ENCODE results near the gene TXNDC9.
"Not testable (repeated sequence)": the region's sequence is repeated elsewhere in the genome, so short reads cannot be mapped to it uniquely, and the experiment has no call there.

TXNDC9 gene

GRCh38 chr2:99299580-99299979 lies 36.6 kb downstream of the TXNDC9 start:
- H3K27ac ChIP-seq, result no peak overlapping the region
- TF ChIP-seq CTCF (conservative IDR thresholded peaks at IDR 0.05), result no peak

DNA sequence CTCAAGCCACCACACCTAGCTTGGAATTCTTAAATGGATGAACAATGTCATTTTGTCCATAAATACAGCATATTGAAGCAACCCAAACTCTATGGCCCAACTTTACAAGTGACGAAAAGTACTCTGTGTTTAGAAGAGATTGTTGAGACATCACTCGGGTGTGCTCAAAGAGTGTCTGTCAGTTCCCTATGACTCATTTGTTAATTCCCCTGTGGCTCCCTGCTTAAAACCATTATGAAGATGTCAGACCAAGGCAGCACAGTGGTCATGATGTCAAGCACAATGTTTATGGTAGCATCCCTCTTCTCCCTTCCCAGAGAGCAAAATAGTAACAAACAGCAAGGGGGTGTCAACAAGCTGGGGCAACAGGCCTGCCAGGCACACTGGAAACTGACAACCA lies 38.1 kb downstream of the TXNDC9 start:
- H3K27ac ChIP-seq, result no peak overlapping the region
- no peak for TF ChIP-seq CTCF (conservative IDR thresholded peaks at IDR 0.05)

GRCh38 chr2:99285526-99285925 lies 50.6 kb downstream of the TXNDC9 start:
- TF ChIP-seq CTCF (conservative IDR thresholded peaks at IDR 0.05), result no peak
- no peak overlapping the region for H3K27ac ChIP-seq

DNA sequence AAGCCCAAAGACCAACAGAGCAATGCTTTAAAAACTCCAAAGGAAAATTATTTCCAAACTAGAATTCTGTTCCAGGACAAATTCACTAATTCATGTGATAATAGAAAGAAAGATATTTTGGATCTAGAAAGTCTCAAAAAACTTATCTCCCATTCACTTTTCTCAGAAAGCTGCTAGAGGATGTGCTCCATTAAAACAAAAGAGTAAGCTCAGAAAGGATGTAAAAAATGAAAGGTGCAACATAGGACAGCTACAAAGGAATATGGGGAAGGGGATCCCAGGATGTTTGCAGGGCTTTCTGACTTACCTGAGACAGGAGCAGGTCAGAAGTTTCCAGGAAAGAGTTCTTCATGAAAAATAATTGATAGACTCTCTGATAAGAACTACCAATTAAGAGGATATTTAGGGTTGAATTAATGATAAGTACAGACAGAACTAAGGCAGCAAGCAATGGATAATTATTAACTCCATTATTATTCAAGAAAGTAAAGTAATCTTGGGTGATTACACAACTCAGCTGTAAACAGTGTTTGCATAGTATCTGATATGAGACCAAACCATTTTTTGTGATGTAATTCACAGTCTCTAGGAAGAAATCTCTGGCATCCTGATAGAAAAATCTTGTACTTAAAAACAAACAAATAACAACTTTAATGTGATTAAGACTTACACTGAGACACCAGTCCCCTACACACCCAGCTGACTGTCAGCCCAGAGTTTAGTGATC lies 56.0 kb downstream of the TXNDC9 start:
- TF ChIP-seq CTCF (conservative IDR thresholded peaks at IDR 0.05), result no peak
- no peak overlapping the region for H3K27ac ChIP-seq

DNA sequence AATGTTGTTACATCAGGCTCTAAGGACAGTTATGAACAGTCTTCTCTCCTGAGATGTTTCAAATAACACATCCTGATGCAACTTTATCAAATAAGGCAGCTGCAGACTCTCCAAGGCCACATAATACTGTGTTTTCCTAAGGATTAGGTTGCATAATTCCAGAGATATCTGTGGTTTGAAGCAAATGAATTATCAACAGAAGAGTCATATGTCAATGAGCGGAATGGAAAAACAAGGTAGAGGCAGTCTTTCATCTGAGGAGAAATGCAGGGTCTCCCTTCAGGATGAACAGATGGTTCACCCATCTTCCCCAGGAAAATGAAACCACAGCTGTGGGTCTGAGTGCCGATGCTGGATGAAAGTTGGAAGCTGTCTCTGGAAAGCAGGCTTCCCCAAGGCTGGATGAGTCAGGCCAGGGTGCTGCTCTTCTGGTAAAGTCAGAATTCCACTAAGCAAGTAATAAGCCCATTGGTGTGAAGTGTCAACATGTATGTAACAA lies 57.3 kb downstream of the TXNDC9 start:
- no peak overlapping the region for H3K27ac ChIP-seq
- TF ChIP-seq CTCF (conservative IDR thresholded peaks at IDR 0.05), result no peak

- not testable (repeated sequence) for H3K27ac ChIP-seq
Measured at GRCh38 chr2:99278195-99278765, 57.9 kb downstream of the TXNDC9 start.

DNA sequence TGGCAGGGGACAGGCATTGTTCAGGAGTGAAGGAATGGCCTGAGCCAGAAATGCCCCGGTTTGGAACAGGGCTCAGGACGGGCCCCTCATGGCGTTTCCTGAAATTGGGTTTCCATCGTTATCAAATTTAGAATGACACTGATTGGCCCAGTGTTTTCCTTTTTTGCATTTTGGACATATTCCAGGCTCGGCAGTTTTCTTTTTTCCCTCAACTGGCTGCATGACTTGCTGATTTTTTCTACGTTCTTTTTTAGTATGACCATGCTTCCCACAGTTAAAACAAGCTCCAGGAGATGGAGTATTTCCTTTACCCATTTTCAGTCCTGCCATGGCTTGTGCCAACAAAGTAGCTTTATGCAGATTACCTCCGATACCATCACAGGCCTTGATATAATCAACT lies 60.3 kb downstream of the TXNDC9 start:
- no peak for TF ChIP-seq CTCF (conservative IDR thresholded peaks at IDR 0.05)

More for the DNA sequence above, 60.3 kb downstream of the TXNDC9 start:
- no peak overlapping the region for H3K27ac ChIP-seq
